ENCODE measurements around the gene MXI1.

Gene MXI1

DNA sequence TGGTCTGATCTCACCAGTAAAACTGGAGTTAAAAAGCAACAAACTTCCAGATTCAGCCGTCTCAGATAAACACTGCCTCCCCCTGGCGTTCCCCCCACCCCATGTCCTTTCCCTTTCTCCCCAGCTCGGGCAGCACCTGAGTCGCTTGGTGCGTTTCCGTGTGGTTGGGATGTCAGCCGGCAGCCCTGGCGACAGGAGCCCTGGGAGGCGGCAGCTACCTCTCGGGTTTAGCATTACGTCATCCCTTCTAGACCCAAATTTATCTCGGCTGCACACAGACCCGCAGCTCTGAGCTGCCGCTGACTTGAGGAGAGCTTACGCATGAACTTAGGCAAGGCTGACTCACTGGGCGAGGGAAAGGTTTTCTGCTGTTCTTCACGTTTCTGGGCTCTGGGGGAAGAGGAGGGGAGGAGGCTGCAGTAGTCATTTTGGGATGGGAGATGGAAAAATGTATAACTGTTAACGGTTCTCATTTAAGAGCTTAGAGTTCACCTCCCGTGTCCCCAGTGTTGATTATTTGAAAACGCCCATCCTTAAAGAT is 14.4 kb downstream of the MXI1 start:
- Histone ChIP-seq H3K9me3 (ENCODE audit: insufficient read depth, low read length) (no peaks in the 10 kb centered on the region), H3K4me1 (ENCODE audit: insufficient read depth, insufficient read length) (peaks cover 5% of the 10 kb centered on the region), H3K36me3 (ENCODE audit: insufficient read depth, insufficient read length, low read length) (no peaks in the 10 kb centered on the region), H3K9ac (ENCODE audit: insufficient read length, low read depth) (no peak overlapping the region), H3K27me3 (ENCODE audit: insufficient read depth, insufficient read length) (no peaks in the 10 kb centered on the region), H3K4me3 (ENCODE audit: insufficient read length, low read depth) (no peak overlapping the region)
- no peak for TF ChIP-seq SUZ12 (IDR thresholded peaks at IDR 0.05; ENCODE audit: extremely low read depth, insufficient read depth, insufficient read length)
- no peak for TF ChIP-seq YY1 (IDR thresholded peaks at IDR 0.05; ENCODE audit: insufficient read depth, insufficient read length)
- TF ChIP-seq ZNF274 (IDR thresholded peaks at IDR 0.05; ENCODE audit: low read depth, low read length): no peak
- DNase-seq (ENCODE audit: low read depth, low spot score): no peak

DNA sequence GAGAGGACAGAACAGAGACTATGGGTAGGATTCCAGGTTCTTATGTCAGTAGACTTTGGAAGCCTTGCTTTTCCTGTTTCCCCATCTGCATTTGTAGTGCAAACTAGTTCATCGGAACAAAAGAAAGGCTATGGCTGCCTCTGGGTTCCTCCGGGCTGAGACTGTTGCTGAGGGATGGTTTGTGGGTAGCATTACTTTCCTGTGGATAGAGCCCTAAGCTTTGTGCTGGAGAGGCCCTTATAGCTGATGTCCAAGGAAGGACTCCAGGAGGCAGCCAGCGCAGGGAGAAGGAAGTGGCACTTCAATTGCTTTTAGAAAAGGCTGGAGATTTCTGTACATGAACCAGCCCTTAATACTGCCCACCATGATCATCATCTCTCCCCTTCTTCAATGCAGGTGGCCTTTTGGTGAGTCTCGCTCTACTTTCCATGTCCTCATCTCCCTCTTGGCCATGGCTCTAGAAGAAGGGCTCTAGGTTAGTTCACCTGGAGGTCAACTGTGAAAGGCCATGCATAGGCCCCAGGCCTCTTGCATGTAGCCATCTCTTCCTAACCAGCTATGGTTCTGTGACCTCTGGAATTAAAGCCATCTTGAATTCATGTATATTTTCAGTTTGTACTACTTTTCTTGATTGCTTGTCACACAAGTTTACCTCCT is 15.4 kb downstream of the MXI1 start:
- no peak for TF ChIP-seq YY1 (IDR thresholded peaks at IDR 0.05; ENCODE audit: insufficient read depth, insufficient read length)
- TF ChIP-seq ZNF274 (IDR thresholded peaks at IDR 0.05; ENCODE audit: low read depth, low read length): no peak
- TF ChIP-seq SUZ12 (IDR thresholded peaks at IDR 0.05; ENCODE audit: extremely low read depth, insufficient read depth, insufficient read length): no peak
- H3K4me3 ChIP-seq (ENCODE audit: insufficient read length, low read depth): no peak overlapping the region
- no peaks in the 10 kb centered on the region for H3K27me3 ChIP-seq (ENCODE audit: insufficient read depth, insufficient read length)
- no peak for DNase-seq (ENCODE audit: low read depth, low spot score)
- no peaks in the 10 kb centered on the region for H3K36me3 ChIP-seq (ENCODE audit: insufficient read depth, insufficient read length, low read length)
- no peak overlapping the region for H3K9ac ChIP-seq (ENCODE audit: insufficient read length, low read depth)
- H3K4me1 ChIP-seq (ENCODE audit: insufficient read depth, insufficient read length): peaks cover 5% of the 10 kb centered on the region
- no peaks in the 10 kb centered on the region for H3K9me3 ChIP-seq (ENCODE audit: insufficient read depth, low read length)

DNA sequence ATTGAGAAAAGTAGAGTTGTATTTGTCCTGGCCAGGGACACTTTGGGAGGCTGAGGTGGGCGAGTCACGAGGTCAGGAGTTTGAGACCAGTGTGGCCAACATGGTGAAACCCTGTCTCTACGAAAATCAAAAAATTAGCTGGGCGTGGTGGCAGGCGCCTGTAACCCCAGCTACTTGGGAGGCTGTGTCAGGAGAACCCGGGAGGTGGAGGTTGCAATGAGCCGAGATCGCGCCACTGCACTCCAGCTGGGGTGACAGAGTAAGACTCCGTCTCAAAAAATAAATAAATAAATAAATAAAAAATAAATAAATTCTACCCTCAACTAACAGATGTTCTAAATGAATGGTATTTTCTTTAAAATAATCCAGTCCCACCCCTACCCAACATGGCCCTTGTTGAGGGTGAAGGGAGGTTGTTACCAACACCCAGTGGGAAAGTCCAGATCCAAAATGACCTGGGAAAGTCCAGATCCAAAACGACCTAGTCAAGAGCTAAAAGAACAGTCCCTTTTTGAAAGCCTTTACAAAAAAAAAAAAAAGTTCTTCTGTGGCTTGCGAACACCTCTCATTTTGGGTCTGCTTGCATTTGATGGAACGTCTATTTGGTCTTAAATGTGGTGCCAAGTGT is 16.0 kb downstream of the MXI1 start:
- H3K27me3 ChIP-seq (ENCODE audit: insufficient read depth, insufficient read length): no peaks in the 10 kb centered on the region
- no peak overlapping the region for H3K4me3 ChIP-seq (ENCODE audit: insufficient read length, low read depth)
- no peak for DNase-seq (ENCODE audit: low read depth, low spot score)
- no peaks in the 10 kb centered on the region for H3K36me3 ChIP-seq (ENCODE audit: insufficient read depth, insufficient read length, low read length)
- H3K9me3 ChIP-seq (ENCODE audit: insufficient read depth, low read length): no peaks in the 10 kb centered on the region
- peaks cover 5% of the 10 kb centered on the region for H3K4me1 ChIP-seq (ENCODE audit: insufficient read depth, insufficient read length)
- no peak overlapping the region for H3K9ac ChIP-seq (ENCODE audit: insufficient read length, low read depth)
- TF ChIP-seq SUZ12 (IDR thresholded peaks at IDR 0.05; ENCODE audit: extremely low read depth, insufficient read depth, insufficient read length): no peak
- TF ChIP-seq ZNF274 (IDR thresholded peaks at IDR 0.05; ENCODE audit: low read depth, low read length): no peak

DNA sequence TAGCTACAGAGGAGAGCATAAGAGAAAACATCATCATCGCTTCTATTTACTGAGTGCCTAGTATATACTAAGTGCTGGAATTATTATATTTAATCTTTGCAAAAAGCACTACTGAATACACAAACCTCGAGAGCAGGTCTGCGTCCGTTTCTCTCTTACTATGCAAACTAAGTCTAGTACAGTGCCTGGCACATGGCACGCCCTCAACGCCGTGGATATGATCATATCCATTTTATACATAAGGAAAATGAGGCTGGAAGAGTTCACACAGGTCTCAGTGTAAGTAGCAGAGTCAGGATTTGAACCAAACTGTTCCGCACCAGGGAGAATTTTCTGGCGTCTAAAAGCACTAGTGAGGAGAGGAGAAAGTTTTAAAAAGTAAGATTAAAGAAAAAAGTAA is 17.6 kb downstream of the MXI1 start:
- Histone ChIP-seq H3K9ac (ENCODE audit: insufficient read length, low read depth) (peak overlapping the region; percentile 42), H3K9me3 (ENCODE audit: insufficient read depth, low read length) (no peaks in the 10 kb centered on the region), H3K4me1 (ENCODE audit: insufficient read depth, insufficient read length) (peaks cover 5% of the 10 kb centered on the region), H3K36me3 (ENCODE audit: insufficient read depth, insufficient read length, low read length) (no peaks in the 10 kb centered on the region), H3K27me3 (ENCODE audit: insufficient read depth, insufficient read length) (no peaks in the 10 kb centered on the region), H3K4me3 (ENCODE audit: insufficient read length, low read depth) (peak overlapping the region; percentile 11)
- TF ChIP-seq SUZ12 (IDR thresholded peaks at IDR 0.05; ENCODE audit: extremely low read depth, insufficient read depth, insufficient read length): no peak
- no peak for TF ChIP-seq ZNF274 (IDR thresholded peaks at IDR 0.05; ENCODE audit: low read depth, low read length)
- DNase-seq (ENCODE audit: low read depth, low spot score): no peak

DNA sequence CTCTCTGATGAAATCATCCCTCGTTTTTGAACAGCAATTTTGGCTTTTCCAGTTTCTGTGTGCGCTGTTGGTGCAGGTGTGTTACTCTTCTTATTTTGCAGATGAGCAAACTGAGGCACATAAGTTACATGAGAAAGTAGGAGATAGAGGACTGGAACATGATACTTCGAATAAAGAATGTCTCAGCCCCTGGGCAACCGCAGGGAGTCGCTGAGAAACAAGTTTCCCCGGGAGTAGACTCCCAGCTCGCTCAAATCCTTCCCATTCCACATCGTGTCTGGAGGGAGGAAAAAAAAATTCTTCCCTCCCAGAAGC is 18.0 kb downstream of the MXI1 start:
- Histone ChIP-seq H3K4me1 (ENCODE audit: insufficient read depth, insufficient read length) (peaks cover 5% of the 10 kb centered on the region), H3K27me3 (ENCODE audit: insufficient read depth, insufficient read length) (no peaks in the 10 kb centered on the region), H3K36me3 (ENCODE audit: insufficient read depth, insufficient read length, low read length) (no peaks in the 10 kb centered on the region), H3K4me3 (ENCODE audit: insufficient read length, low read depth) (peak overlapping the region; percentile 11), H3K9ac (ENCODE audit: insufficient read length, low read depth) (peak overlapping the region; percentile 42), H3K9me3 (ENCODE audit: insufficient read depth, low read length) (no peaks in the 10 kb centered on the region)
- no peak for DNase-seq (ENCODE audit: low read depth, low spot score)
- TF ChIP-seq YY1 (IDR thresholded peaks at IDR 0.05; ENCODE audit: insufficient read depth, insufficient read length): no peak
- no peak for TF ChIP-seq ZNF274 (IDR thresholded peaks at IDR 0.05; ENCODE audit: low read depth, low read length)
- TF ChIP-seq SUZ12 (IDR thresholded peaks at IDR 0.05; ENCODE audit: extremely low read depth, insufficient read depth, insufficient read length): no peak

DNA sequence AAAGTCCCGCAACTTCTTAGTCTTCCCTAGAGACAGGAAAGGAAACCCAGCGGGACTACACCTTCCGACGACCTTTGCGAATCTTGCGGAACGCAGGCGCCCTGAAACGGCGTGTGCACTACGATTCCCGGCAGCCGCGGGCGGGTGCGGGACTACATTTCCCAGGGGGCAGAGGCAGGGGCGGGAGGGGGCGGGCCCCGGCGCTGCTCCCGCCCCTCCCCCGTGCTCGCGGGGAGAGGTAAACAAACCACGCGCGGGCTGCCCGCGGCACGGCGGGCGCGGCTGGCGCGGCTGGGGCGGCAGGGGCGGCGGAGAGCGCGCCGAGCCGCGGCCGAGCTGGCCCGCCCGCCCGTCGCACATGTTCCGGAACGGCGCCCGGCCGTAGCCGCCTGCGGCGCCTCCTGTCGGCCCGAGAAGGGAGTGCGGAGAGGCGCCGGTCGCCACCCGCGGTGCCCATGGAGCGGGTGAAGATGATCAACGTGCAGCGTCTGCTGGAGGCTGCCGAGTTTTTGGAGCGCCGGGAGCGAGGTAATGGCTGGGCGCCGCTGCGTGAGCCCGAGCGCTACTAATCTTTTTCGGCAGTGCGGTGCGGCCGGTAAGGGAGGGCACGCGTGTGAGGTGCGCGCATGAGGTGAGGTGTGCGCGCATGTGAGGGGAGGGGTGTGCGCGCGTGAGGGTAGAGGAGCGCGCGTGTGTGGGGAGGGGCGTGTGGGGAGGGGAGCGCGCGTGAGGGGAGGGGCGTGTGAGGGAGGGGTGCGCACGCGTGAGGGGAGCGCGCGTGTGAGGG is 18.5 kb downstream of the MXI1 start:
- Histone ChIP-seq H3K9me3 (ENCODE audit: insufficient read depth, low read length) (no peaks in the 10 kb centered on the region), H3K9ac (ENCODE audit: insufficient read length, low read depth) (peak overlapping the region; percentile 42), H3K27me3 (ENCODE audit: insufficient read depth, insufficient read length) (no peaks in the 10 kb centered on the region), H3K4me3 (ENCODE audit: insufficient read length, low read depth) (peak overlapping the region; percentile 67), H3K36me3 (ENCODE audit: insufficient read depth, insufficient read length, low read length) (no peaks in the 10 kb centered on the region), H3K4me1 (ENCODE audit: insufficient read depth, insufficient read length) (peaks cover 5% of the 10 kb centered on the region)
- TF ChIP-seq ZNF274 (IDR thresholded peaks at IDR 0.05; ENCODE audit: low read depth, low read length) (no peak), YY1 (IDR thresholded peaks at IDR 0.05; ENCODE audit: insufficient read depth, insufficient read length) (no peak), SUZ12 (IDR thresholded peaks at IDR 0.05; ENCODE audit: extremely low read depth, insufficient read depth, insufficient read length) (no peak)
- DNase-seq (ENCODE audit: low read depth, low spot score): peak; percentile 85

DNA sequence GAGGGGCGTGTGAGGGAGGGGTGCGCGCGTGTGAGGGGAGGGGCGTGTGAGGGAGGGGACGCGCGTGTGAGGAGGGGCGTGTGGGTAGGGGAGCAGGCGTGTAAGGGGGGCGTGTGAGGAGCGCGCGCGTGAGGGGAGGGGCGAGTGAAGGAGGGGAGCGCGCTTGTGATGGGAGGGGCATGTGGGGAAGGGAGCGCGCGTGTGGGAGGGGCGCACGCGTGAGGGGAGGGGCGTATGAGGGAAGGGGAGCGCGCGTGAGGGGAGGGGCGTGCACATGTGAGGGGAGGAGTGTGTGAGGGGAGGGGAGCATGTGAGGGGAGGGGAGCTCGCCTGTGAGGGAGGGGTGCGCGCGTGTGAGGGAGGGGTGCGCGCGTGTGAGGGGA is 19.1 kb downstream of the MXI1 start:
- DNase-seq (ENCODE audit: low read depth, low spot score): peak; percentile 63
- H3K4me3 ChIP-seq (ENCODE audit: insufficient read length, low read depth): no peak overlapping the region
- H3K4me1 ChIP-seq (ENCODE audit: insufficient read depth, insufficient read length): peaks cover 3% of the 10 kb centered on the region
- H3K27me3 ChIP-seq (ENCODE audit: insufficient read depth, insufficient read length): no peaks in the 10 kb centered on the region
- TF ChIP-seq ZNF274 (IDR thresholded peaks at IDR 0.05; ENCODE audit: low read depth, low read length): no peak
- no peak for TF ChIP-seq YY1 (IDR thresholded peaks at IDR 0.05; ENCODE audit: insufficient read depth, insufficient read length)
- no peak for TF ChIP-seq SUZ12 (IDR thresholded peaks at IDR 0.05; ENCODE audit: extremely low read depth, insufficient read depth, insufficient read length)
- H3K9me3 ChIP-seq (ENCODE audit: insufficient read depth, low read length): no peaks in the 10 kb centered on the region
- H3K36me3 ChIP-seq (ENCODE audit: insufficient read depth, insufficient read length, low read length): no peaks in the 10 kb centered on the region
- no peak overlapping the region for H3K9ac ChIP-seq (ENCODE audit: insufficient read length, low read depth)

Data from NT2/D1 (cell line).